BLaER1 treated with 17β-estradiol and CSF1 and Interleukin-3, amounts not matched to agents 10 nM and 100 nM (cell line): ENCODE data around the gene CHDH.

Experiments used
- H3K27ac ChIP-seq, 11 experiments: shearing (Covaris generic); formaldehyde crosslinking; 2 replicates each; pipeline ENCODE4 v1.8.1; 2022
- H3K27me3 ChIP-seq, 11 experiments: shearing (Covaris generic); formaldehyde crosslinking; 2 replicates each; pipeline ENCODE4 v1.8.1; 2022
- H3K36me3 ChIP-seq, 11 experiments: shearing (Covaris generic); formaldehyde crosslinking; 2 replicates each; pipeline ENCODE4 v1.8.1; 2022
- H3K4me1 ChIP-seq, 10 experiments: shearing (Covaris generic); formaldehyde crosslinking; 2 replicates each; pipeline ENCODE4 v1.8.1; 2022
- H3K4me2 ChIP-seq, 11 experiments: shearing (Covaris generic); formaldehyde crosslinking; 2 replicates each; pipeline ENCODE4 v1.8.1; 2022
- H3K4me3 ChIP-seq, 10 experiments: shearing (Covaris generic); formaldehyde crosslinking; 2 replicates each; pipeline ENCODE4 v1.8.1; 2022
- H3K9ac ChIP-seq, 11 experiments: shearing (Covaris generic); formaldehyde crosslinking; 2 replicates each; pipeline ENCODE4 v1.8.1; 2022
- H3K9me3 ChIP-seq, 11 experiments: shearing (Covaris generic); formaldehyde crosslinking; replicated peaks in 1 of 11; 2 replicates each; pipeline ENCODE4 v1.8.1; 2022
- H4K20me1 ChIP-seq, 11 experiments: shearing (Covaris generic); formaldehyde crosslinking; 2 replicates each; pipeline ENCODE4 v1.8.1; 2022
- Cebpa-rat ChIP-seq, 11 experiments: shearing (Covaris generic); IDR thresholded peaks; 2 replicates each; pipeline ENCODE4 v1.8.1; 2022

CHDH gene

DNA sequence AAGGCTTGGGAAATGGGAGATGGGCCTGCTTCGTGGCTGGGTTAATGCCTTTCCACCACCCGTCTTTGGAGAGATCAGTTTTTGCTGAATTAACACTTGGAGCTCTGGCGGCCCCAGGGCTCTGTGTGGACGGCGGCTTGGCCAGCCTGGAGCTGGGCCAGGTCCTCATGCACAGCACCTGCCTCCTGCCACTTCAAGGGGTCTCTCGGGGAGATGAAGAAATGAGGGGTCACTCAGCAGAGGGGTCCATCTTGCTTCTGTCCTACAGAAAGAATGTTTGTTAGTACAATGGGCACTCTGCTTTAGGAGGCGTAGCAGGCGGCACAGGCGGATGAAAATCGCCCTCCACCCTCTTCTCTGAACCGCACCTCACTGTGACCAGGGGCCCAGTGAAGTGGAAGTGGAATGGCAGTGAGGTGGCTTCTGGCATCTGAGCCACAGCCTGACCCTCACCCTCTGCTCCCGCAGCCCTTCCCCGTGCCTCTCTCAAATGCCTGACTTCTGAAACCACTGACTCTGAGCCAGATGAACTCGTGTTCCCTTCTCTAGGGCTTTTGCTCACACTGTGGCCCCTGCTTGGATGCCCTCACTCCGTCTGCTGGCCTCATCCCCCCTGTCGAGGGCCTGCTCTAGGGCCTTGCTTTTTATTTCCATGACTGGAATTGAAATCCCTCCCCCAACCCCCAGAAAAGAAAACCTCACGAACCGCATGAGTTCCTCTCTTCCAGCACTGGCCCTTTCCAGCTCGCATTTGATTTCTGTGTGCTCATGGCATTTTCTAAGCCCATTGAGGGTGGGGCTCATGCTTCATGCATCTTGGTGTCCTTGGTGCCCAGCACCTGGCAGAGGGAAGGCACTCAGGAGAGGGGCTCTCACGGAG lies 42.2 kb downstream of the CHDH start:
- no peak overlapping the region for H3K9ac ChIP-seq
- H3K4me1 ChIP-seq = peaks cover 0 to 8% (median 0%) of the 10 kb centered on the region in 10 experiments; a peak in 1 of 20 replicates
- no peaks in the 10 kb centered on the region for H3K27me3 ChIP-seq
- H3K4me2 ChIP-seq = no peak overlapping the region
- H3K36me3 ChIP-seq = no peaks in the 10 kb centered on the region
- H3K9me3 ChIP-seq = no peaks in the 10 kb centered on the region
- TF ChIP-seq Cebpa-rat (IDR thresholded peaks at IDR 0.05) = no peak
- no peaks in the 10 kb centered on the region for H4K20me1 ChIP-seq
- H3K4me3 ChIP-seq = no peak overlapping the region
- H3K27ac ChIP-seq = no peak overlapping the region

DNA sequence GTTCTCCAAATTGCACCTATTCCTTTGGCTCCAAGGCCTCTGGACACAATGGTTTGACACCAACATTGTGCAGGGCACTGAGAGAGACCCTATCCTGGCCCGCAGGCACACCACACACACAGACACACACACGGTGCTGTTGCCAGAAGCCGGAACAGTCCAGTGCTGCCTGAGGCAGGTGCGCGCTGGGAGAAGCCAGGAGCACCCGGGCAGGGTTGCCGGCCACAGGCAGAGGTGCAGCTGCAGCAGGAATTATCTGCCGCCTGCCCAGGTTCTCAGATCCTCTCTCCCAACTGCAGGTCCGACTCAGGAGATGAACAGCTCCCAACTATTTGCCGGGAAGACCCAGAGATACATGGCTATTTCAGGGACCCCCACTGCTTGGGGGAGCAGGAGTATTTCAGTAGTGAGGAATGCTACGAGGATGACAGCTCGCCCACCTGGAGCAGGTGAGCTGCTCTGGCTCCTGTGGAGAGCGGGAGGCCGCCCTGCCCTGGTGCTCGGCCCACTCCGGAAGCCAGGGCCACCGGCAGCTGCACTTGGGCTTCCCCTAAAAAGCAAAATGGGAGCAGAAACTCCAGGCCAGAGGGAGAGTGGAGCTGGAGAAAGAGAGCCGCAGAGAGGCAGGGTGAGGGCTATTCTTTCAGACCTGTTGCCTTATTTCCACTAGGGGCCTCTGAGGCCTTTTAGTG lies 42.9 kb downstream of the CHDH start:
- Histone ChIP-seq H3K9me3 (no peaks in the 10 kb centered on the region), H3K4me3 (no peak overlapping the region), H4K20me1 (no peaks in the 10 kb centered on the region), H3K36me3 (no peaks in the 10 kb centered on the region), H3K4me1 (peaks cover 0 to 8% (median 0%) of the 10 kb centered on the region in 10 experiments; a peak in 1 of 20 replicates), H3K27ac (no peak overlapping the region), H3K9ac (no peak overlapping the region), H3K4me2 (no peak overlapping the region), H3K27me3 (no peaks in the 10 kb centered on the region)
- TF ChIP-seq Cebpa-rat (IDR thresholded peaks at IDR 0.05) = no peak

DNA sequence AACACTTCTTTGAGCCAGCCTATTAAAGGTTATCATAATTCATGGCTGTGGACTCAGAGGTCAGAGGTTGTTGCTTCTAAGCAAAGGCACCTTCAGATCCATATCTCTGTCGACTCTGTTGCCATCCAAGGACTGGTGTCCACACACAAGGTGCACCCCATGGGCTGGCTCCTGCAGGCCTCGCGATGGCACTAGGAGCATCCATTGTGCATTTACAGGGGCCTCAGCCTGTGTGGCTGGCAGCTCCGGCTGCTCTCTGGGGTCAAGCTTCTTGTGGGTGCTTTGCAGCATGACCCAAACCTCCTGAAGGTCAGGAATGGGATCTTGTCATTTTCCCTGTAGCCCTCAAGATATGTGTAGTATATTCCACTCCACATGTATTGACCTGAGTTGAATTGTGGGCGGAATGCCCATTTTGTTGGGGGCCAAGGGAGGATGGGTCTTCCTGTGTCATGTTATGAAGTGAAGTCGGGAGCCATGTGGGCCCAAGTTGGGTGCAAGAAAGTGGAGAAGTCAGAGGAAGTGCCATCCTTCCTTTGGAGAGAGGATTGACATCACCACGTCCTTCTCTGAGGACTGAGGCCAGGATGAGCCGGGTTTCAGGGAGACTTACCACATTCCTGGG lies 43.9 kb downstream of the CHDH start:
- Histone ChIP-seq H3K36me3 (no peaks in the 10 kb centered on the region), H3K4me1 (peaks cover 0 to 8% (median 0%) of the 10 kb centered on the region in 10 experiments; a peak in 1 of 20 replicates), H3K27ac (no peak overlapping the region), H3K9me3 (no peaks in the 10 kb centered on the region), H3K4me3 (no peak overlapping the region), H4K20me1 (no peaks in the 10 kb centered on the region), H3K9ac (no peak overlapping the region), H3K4me2 (no peak overlapping the region), H3K27me3 (no peaks in the 10 kb centered on the region)
- TF ChIP-seq Cebpa-rat (IDR thresholded peaks at IDR 0.05) = no peak

DNA sequence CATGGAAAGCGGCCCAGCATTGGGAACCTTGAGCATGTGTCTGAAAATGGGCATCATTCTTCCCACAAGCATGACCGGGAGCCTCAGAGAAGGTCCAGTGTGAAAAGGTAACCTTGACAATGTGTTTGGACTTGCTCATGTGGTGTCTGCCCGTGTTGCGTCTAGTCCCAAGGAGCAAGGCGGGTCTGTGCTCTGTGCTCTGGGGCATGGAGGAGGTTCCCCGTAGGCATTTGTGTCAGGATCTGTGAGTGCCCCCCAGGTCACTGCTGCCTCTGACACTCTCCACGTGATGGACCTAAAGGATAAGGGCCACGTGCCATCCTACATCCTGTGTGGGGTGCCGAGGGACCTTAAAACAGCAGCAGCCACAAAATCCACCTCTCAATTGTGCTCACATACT lies 44.9 kb downstream of the CHDH start:
- TF ChIP-seq Cebpa-rat (IDR thresholded peaks at IDR 0.05) = no peak
- Histone ChIP-seq H3K4me3 (no peak overlapping the region), H3K27me3 (no peaks in the 10 kb centered on the region), H4K20me1 (no peaks in the 10 kb centered on the region), H3K4me2 (no peak overlapping the region), H3K9me3 (no peaks in the 10 kb centered on the region), H3K9ac (no peak overlapping the region), H3K4me1 (peaks cover 0 to 1% (median 0%) of the 10 kb centered on the region in 10 experiments; a peak in 1 of 20 replicates), H3K36me3 (no peaks in the 10 kb centered on the region), H3K27ac (no peak overlapping the region)

DNA sequence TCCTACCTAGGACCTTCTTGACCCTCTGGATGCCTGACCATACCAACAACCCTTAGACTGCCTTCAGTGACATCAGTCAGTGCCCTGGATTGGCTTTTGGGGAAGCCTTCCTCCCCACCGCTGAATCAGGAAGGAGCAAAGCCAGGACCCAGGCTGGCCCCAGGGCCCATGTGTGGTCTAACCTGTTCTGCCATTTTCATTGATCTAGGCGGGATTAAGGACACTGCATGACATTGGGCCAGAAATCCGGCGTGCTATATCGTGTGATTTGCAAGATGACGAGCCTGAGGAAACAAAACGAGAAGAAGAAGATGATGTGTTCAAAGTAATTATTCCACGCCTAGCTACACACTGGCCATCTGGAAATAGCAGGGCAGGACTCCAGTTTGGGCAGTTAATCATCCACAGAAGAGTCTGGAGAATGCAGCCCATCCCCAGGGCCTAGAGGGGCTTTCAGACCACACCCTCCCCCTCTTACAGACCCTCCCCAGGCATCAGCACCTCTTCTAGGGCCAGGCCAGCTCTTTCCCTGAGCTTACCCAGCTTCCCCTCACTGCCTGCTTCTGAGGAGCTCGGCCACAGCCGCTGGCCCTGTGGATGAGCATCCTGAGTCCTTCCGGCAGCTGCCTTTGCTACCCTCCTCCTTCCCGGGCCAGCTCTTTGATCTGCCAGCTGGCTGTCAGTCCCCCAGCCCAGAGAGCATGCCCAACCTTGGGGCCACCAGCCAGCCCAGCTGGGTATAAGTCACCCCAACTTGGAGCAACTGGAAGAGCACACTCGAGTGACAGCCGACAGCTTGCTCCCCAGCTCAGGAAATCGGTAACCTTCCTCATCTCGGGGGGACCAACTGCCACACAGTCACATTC lies 45.9 kb downstream of the CHDH start:
- H3K27ac ChIP-seq = no peak overlapping the region
- no peak overlapping the region for H3K9ac ChIP-seq
- no peaks in the 10 kb centered on the region for H4K20me1 ChIP-seq
- H3K9me3 ChIP-seq = no peaks in the 10 kb centered on the region
- H3K4me1 ChIP-seq = no peaks in the 10 kb centered on the region; a peak in 1 of 20 replicates
- no peaks in the 10 kb centered on the region for H3K36me3 ChIP-seq
- H3K27me3 ChIP-seq = no peaks in the 10 kb centered on the region
- H3K4me2 ChIP-seq = no peak overlapping the region
- H3K4me3 ChIP-seq = no peak overlapping the region
- TF ChIP-seq Cebpa-rat (IDR thresholded peaks at IDR 0.05) = no peak

DNA sequence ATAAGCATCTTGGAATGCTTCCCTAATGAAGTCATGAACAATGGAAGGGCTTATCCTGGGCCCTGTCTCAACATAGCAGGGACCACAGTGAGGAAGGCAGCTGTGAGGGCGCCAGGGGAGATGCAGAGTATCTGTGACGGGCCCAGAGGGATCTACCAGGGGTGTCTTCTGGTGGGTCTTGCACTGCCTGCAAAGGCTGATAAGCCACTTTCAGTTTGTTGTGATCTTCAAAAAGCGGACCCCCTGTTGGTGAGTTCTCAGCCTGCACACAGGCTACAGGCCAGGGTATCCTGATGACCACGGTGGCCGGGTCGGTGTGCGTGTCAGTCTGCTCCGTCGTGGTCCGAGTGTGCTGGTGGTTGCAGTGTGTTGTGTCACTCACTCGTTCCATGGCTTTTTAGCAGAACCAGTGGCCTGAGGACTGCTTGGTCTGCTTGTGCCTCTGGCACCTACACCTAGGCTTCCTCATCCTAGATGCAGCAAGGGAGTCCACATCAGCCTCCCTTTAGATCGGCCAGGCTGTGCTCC lies 46.8 kb downstream of the CHDH start:
- Histone ChIP-seq H3K9me3 (no peaks in the 10 kb centered on the region), H3K9ac (no peak overlapping the region), H3K4me3 (no peak overlapping the region), H3K4me1 (no peaks in the 10 kb centered on the region), H3K36me3 (no peaks in the 10 kb centered on the region), H3K27ac (no peak overlapping the region), H4K20me1 (no peaks in the 10 kb centered on the region), H3K4me2 (no peak overlapping the region), H3K27me3 (no peaks in the 10 kb centered on the region)
- no peak for TF ChIP-seq Cebpa-rat (IDR thresholded peaks at IDR 0.05)

DNA sequence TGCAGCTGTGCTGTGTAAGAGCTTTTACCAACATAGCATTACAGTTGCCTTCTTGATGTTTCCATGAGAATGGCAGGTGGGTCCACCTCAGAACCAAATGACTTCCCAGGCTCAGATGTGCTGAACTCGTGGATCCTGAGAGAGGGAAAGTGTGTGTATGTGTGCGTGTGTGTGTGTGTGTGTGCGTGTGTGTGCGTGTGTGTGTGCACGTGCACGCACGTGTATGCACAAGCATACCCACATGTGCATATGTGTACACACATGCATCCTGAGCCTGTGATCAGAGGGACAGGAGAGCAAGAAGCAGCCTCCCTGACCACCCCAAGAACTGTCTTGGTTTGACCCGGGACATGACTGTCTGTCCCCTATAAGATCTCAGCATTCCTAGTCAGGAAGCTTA lies 48.1 kb downstream of the CHDH start:
- Histone ChIP-seq H3K27me3 (no peaks in the 10 kb centered on the region), H3K9ac (no peak overlapping the region), H3K4me3 (no peak overlapping the region), H3K4me2 (no peak overlapping the region), H3K9me3 (no peaks in the 10 kb centered on the region), H3K27ac (no peak overlapping the region), H4K20me1 (no peaks in the 10 kb centered on the region), H3K36me3 (no peaks in the 10 kb centered on the region), H3K4me1 (no peaks in the 10 kb centered on the region)
- no peak for TF ChIP-seq Cebpa-rat (IDR thresholded peaks at IDR 0.05)

DNA sequence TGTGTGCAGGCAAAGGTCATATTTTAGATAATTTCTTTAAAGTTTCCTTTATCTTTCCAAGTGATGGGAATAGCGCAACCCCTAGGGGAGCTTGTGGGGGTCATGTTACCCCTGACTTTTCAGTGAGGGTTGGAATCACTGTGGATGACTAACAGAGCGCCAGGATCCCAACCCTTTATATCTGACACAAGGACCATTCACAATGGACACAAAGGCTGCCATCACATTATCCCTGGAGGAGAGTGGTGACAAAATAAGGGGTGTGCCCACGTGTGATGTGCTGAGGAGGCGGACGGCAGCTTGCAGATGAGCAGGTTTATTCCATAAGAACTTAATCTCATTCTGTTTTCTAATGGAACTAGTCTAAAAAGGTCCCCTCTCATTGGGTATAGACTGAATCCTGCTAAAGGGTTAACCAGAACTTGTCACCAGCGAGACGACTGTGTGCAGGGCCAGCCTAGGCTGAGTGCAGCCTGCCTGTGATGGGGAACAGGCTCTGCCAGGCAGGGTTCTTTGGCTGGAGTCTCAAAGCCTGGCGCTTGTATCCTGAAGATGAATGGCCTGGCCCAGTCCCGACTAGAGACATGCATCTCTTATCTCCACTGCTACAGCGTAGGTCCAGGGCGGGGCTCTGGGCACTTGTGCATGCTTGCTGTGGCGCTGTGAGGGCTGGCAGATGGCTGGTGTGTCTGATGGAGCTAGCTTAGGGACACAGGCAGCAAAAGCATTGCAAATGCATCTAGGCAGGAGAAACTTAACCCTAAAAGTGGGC lies 50.2 kb downstream of the CHDH start:
- Histone ChIP-seq H3K9me3 (no peaks in the 10 kb centered on the region), H3K36me3 (no peaks in the 10 kb centered on the region), H3K4me1 (no peaks in the 10 kb centered on the region), H3K9ac (no peak overlapping the region), H3K4me2 (no peak overlapping the region), H4K20me1 (no peaks in the 10 kb centered on the region), H3K4me3 (no peak overlapping the region), H3K27me3 (no peaks in the 10 kb centered on the region), H3K27ac (no peak overlapping the region)
- TF ChIP-seq Cebpa-rat (IDR thresholded peaks at IDR 0.05) = no peak
